Measurements from ENCODE around the gene GNPTAB.
"Not testable (repeated sequence)": the region's sequence is repeated elsewhere in the genome, so short reads cannot be mapped to it uniquely, and the experiment has no call there.

GNPTAB gene

GRCh38 chr12:101828463-101829196 lies 2.1 kb downstream of the GNPTAB start:
- Histone ChIP-seq H3K27me3 (ENCODE audit: control insufficient read depth, insufficient read depth, low read length, poor library complexity, severe bottlenecking) (peaks cover 5% of the 10 kb centered on the region), H3K4me1 (ENCODE audit: control insufficient read depth, insufficient read depth, low read length) (no peaks in the 10 kb centered on the region), H3K36me3 (ENCODE audit: control insufficient read depth, insufficient read depth, low read length) (no peaks in the 10 kb centered on the region), H3K9me3 (ENCODE audit: control insufficient read depth, low read length) (no peaks in the 10 kb centered on the region), H3K27ac (ENCODE audit: insufficient read depth, low read depth, low read length, poor library complexity, severe bottlenecking) (no peak overlapping the region), H3K4me3 (ENCODE audit: insufficient read depth, low read depth, low read length) (no peak overlapping the region)
- 94 to 98% methylated on average over 6 of the region's 6 CpGs for WGBS, 2 experiments

GRCh38 chr12:101826766-101827368 lies 3.9 kb downstream of the GNPTAB start:
- Histone ChIP-seq H3K4me1 (ENCODE audit: control insufficient read depth, insufficient read depth, low read length) (no peaks in the 10 kb centered on the region), H3K27ac (ENCODE audit: insufficient read depth, low read depth, low read length, poor library complexity, severe bottlenecking) (no peak overlapping the region), H3K4me3 (ENCODE audit: insufficient read depth, low read depth, low read length) (no peak overlapping the region), H3K9me3 (ENCODE audit: control insufficient read depth, low read length) (no peaks in the 10 kb centered on the region), H3K27me3 (ENCODE audit: control insufficient read depth, insufficient read depth, low read length, poor library complexity, severe bottlenecking) (peaks cover 5% of the 10 kb centered on the region), H3K36me3 (ENCODE audit: control insufficient read depth, insufficient read depth, low read length) (no peaks in the 10 kb centered on the region)
- 87 to 90% methylated on average over 3 of the region's 3 CpGs for WGBS, 2 experiments

- Histone ChIP-seq H3K4me1 (ENCODE audit: control insufficient read depth, insufficient read depth, low read length) (no peaks in the 10 kb centered on the region), H3K9me3 (ENCODE audit: control insufficient read depth, low read length) (no peaks in the 10 kb centered on the region), H3K4me3 (ENCODE audit: insufficient read depth, low read depth, low read length) (no peak overlapping the region), H3K36me3 (ENCODE audit: control insufficient read depth, insufficient read depth, low read length) (no peaks in the 10 kb centered on the region), H3K27me3 (ENCODE audit: control insufficient read depth, insufficient read depth, low read length, poor library complexity, severe bottlenecking) (peaks cover 1% of the 10 kb centered on the region), H3K27ac (ENCODE audit: insufficient read depth, low read depth, low read length, poor library complexity, severe bottlenecking) (no peak overlapping the region)
- WGBS, 2 experiments: 55 to 59% methylated on average over 2 of the region's 2 CpGs
Measured at GRCh38 chr12:101824831-101825230, 5.9 kb downstream of the GNPTAB start.

GRCh38 chr12:101823891-101824290 lies 6.9 kb downstream of the GNPTAB start:
- Histone ChIP-seq H3K4me1 (ENCODE audit: control insufficient read depth, insufficient read depth, low read length) (no peaks in the 10 kb centered on the region), H3K27me3 (ENCODE audit: control insufficient read depth, insufficient read depth, low read length, poor library complexity, severe bottlenecking) (no peaks in the 10 kb centered on the region), H3K4me3 (ENCODE audit: insufficient read depth, low read depth, low read length) (no peak overlapping the region), H3K27ac (ENCODE audit: insufficient read depth, low read depth, low read length, poor library complexity, severe bottlenecking) (no peak overlapping the region), H3K9me3 (ENCODE audit: control insufficient read depth, low read length) (no peaks in the 10 kb centered on the region), H3K36me3 (ENCODE audit: control insufficient read depth, insufficient read depth, low read length) (no peaks in the 10 kb centered on the region)
- WGBS, 2 experiments: 20 to 27% methylated on average over 3 of the region's 3 CpGs

- no peaks in the 10 kb centered on the region for H3K4me1 ChIP-seq (ENCODE audit: control insufficient read depth, insufficient read depth, low read length)
- no peaks in the 10 kb centered on the region for H3K36me3 ChIP-seq (ENCODE audit: control insufficient read depth, insufficient read depth, low read length)
- no peak overlapping the region for H3K4me3 ChIP-seq (ENCODE audit: insufficient read depth, low read depth, low read length)
- no peaks in the 10 kb centered on the region for H3K27me3 ChIP-seq (ENCODE audit: control insufficient read depth, insufficient read depth, low read length, poor library complexity, severe bottlenecking)
- H3K27ac ChIP-seq (ENCODE audit: insufficient read depth, low read depth, low read length, poor library complexity, severe bottlenecking): no peak overlapping the region
- 95 to 96% methylated on average over 4 of the region's 4 CpGs for WGBS, 2 experiments
- no peaks in the 10 kb centered on the region for H3K9me3 ChIP-seq (ENCODE audit: control insufficient read depth, low read length)
Measured at GRCh38 chr12:101823039-101823438, 7.7 kb downstream of the GNPTAB start.

GRCh38 chr12:101819467-101819866 lies 11.3 kb downstream of the GNPTAB start:
- Histone ChIP-seq H3K27me3 (ENCODE audit: control insufficient read depth, insufficient read depth, low read length, poor library complexity, severe bottlenecking) (no peaks in the 10 kb centered on the region), H3K27ac (ENCODE audit: insufficient read depth, low read depth, low read length, poor library complexity, severe bottlenecking) (no peak overlapping the region), H3K4me1 (ENCODE audit: control insufficient read depth, insufficient read depth, low read length) (no peaks in the 10 kb centered on the region), H3K36me3 (ENCODE audit: control insufficient read depth, insufficient read depth, low read length) (no peaks in the 10 kb centered on the region), H3K9me3 (ENCODE audit: control insufficient read depth, low read length) (no peaks in the 10 kb centered on the region), H3K4me3 (ENCODE audit: insufficient read depth, low read depth, low read length) (no peak overlapping the region)
- WGBS, 2 experiments: 75% methylated on average over 2 of the region's 2 CpGs; no CpG with 5 or more reads in 1 of the 2 experiments

GRCh38 chr12:101818689-101819088 lies 12.1 kb downstream of the GNPTAB start:
- WGBS, 2 experiments: 92 to 96% methylated on average over 4 of the region's 4 CpGs
- not testable (repeated sequence) for H3K36me3 ChIP-seq (ENCODE audit: control insufficient read depth, insufficient read depth, low read length); H3K4me1 ChIP-seq (ENCODE audit: control insufficient read depth, insufficient read depth, low read length); H3K27me3 ChIP-seq (ENCODE audit: control insufficient read depth, insufficient read depth, low read length, poor library complexity, severe bottlenecking); H3K9me3 ChIP-seq (ENCODE audit: control insufficient read depth, low read length); H3K27ac ChIP-seq (ENCODE audit: insufficient read depth, low read depth, low read length, poor library complexity, severe bottlenecking); H3K4me3 ChIP-seq (ENCODE audit: insufficient read depth, low read depth, low read length)

GRCh38 chr12:101813117-101813516 lies 17.6 kb downstream of the GNPTAB start:
- WGBS, 2 experiments: 100% methylated on average over 1 of the region's 2 CpGs; no CpG with 5 or more reads in 1 of the 2 experiments
- Histone ChIP-seq H3K27me3 (ENCODE audit: control insufficient read depth, insufficient read depth, low read length, poor library complexity, severe bottlenecking) (no peaks in the 10 kb centered on the region), H3K27ac (ENCODE audit: insufficient read depth, low read depth, low read length, poor library complexity, severe bottlenecking) (no peak overlapping the region), H3K4me1 (ENCODE audit: control insufficient read depth, insufficient read depth, low read length) (no peaks in the 10 kb centered on the region), H3K36me3 (ENCODE audit: control insufficient read depth, insufficient read depth, low read length) (no peaks in the 10 kb centered on the region), H3K9me3 (ENCODE audit: control insufficient read depth, low read length) (no peaks in the 10 kb centered on the region), H3K4me3 (ENCODE audit: insufficient read depth, low read depth, low read length) (no peak overlapping the region)

GRCh38 chr12:101812716-101813115 lies 18.0 kb downstream of the GNPTAB start:
- WGBS, 2 experiments: 91 to 94% methylated on average over 1 of the region's 1 CpG
- H3K36me3 ChIP-seq (ENCODE audit: control insufficient read depth, insufficient read depth, low read length); H3K4me1 ChIP-seq (ENCODE audit: control insufficient read depth, insufficient read depth, low read length); H3K27ac ChIP-seq (ENCODE audit: insufficient read depth, low read depth, low read length, poor library complexity, severe bottlenecking); H3K9me3 ChIP-seq (ENCODE audit: control insufficient read depth, low read length); H3K27me3 ChIP-seq (ENCODE audit: control insufficient read depth, insufficient read depth, low read length, poor library complexity, severe bottlenecking); H3K4me3 ChIP-seq (ENCODE audit: insufficient read depth, low read depth, low read length): not testable (repeated sequence)

GRCh38 chr12:101811342-101811741 lies 19.4 kb downstream of the GNPTAB start:
- WGBS, 2 experiments: 93 to 98% methylated on average over 5 to 6 of the region's 6 CpGs
- not testable (repeated sequence) for H3K4me3 ChIP-seq (ENCODE audit: insufficient read depth, low read depth, low read length); H3K9me3 ChIP-seq (ENCODE audit: control insufficient read depth, low read length); H3K36me3 ChIP-seq (ENCODE audit: control insufficient read depth, insufficient read depth, low read length); H3K27ac ChIP-seq (ENCODE audit: insufficient read depth, low read depth, low read length, poor library complexity, severe bottlenecking); H3K4me1 ChIP-seq (ENCODE audit: control insufficient read depth, insufficient read depth, low read length); H3K27me3 ChIP-seq (ENCODE audit: control insufficient read depth, insufficient read depth, low read length, poor library complexity, severe bottlenecking)
